H9 (cell line): Measurements from ENCODE around the gene STK32C. TPM values are rescaled to one million over a fixed set of nuclear protein-coding genes. Genes with fewer than 3 reads are reported as not detected.

Experiments used
- DNase-seq: peaks from one replicate; pipeline ENCODE4 v3.0.0-alpha.2; 2017
- H2AFZ ChIP-seq: one replicate; pipeline ENCODE4 v1.6.1; 2013; ENCODE audit warnings: mild to moderate bottlenecking, low read length, control low read depth, moderate library complexity
- H2AK5ac ChIP-seq: 2 replicates; pipeline ENCODE4 v1.6.1; 2013; ENCODE audit warnings: low read length, control low read depth, mixed read lengths; ENCODE audit not compliant: insufficient read length
- H2BK120ac ChIP-seq: one replicate; pipeline ENCODE4 v1.6.1; 2013; ENCODE audit warnings: low read depth, mild to moderate bottlenecking, low read length, control low read depth, inconsistent platforms; ENCODE audit not compliant: poor library complexity, severe bottlenecking
- H2BK12ac ChIP-seq: 2 replicates; pipeline ENCODE4 v1.6.1; 2013; ENCODE audit warnings: low read length, control low read depth, mixed read lengths, low read depth; ENCODE audit not compliant: insufficient read length
- H2BK15ac ChIP-seq: 2 replicates; pipeline ENCODE4 v1.6.1; 2013; ENCODE audit warnings: low read depth, low read length, control low read depth
- H2BK20ac ChIP-seq: one replicate; pipeline ENCODE4 v1.6.1; 2013; ENCODE audit warnings: low read depth, mild to moderate bottlenecking, low read length, control low read depth, inconsistent platforms; ENCODE audit not compliant: poor library complexity, severe bottlenecking
- H2BK5ac ChIP-seq: 2 replicates; pipeline ENCODE4 v1.6.1; 2013; ENCODE audit warnings: low read length, control low read depth, mixed read lengths; ENCODE audit not compliant: insufficient read length
- H3K14ac ChIP-seq: 2 replicates; pipeline ENCODE4 v1.6.1; 2013; ENCODE audit warnings: low read length, control low read depth; ENCODE audit not compliant: insufficient read depth
- H3K18ac ChIP-seq: 2 replicates; pipeline ENCODE4 v1.6.1; 2013; ENCODE audit warnings: low read depth, mild to moderate bottlenecking, mixed read lengths, low read length, control low read depth; ENCODE audit not compliant: insufficient read length
- H3K23ac ChIP-seq: 2 replicates; pipeline ENCODE4 v1.6.1; 2013; ENCODE audit warnings: low read length, control low read depth, mixed read lengths, low read depth; ENCODE audit not compliant: insufficient read length
- H3K23me2 ChIP-seq: 2 replicates; pipeline ENCODE4 v1.6.1; 2013; ENCODE audit warnings: low read depth, mild to moderate bottlenecking, mixed read lengths, low read length, control low read depth; ENCODE audit not compliant: insufficient read length, poor library complexity, severe bottlenecking
- H3K27ac ChIP-seq: 2 replicates; pipeline ENCODE4 v1.5.1; 2013; ENCODE audit warnings: low read length, control low read depth, mixed read lengths, low read depth; ENCODE audit not compliant: insufficient read length
- H3K27me3 ChIP-seq: 2 replicates; pipeline ENCODE4 v1.6.1; 2013; ENCODE audit warnings: low read length, control low read depth, inconsistent platforms; ENCODE audit not compliant: insufficient read depth
- H3K4ac ChIP-seq: 2 replicates; pipeline ENCODE4 v1.6.1; 2013; ENCODE audit warnings: low read depth, mild to moderate bottlenecking, control low read depth, inconsistent platforms, low read length, moderate library complexity
- H3K4me1 ChIP-seq: 2 replicates; pipeline ENCODE4 v1.6.1; 2013; ENCODE audit warnings: low read length, control low read depth, inconsistent platforms; ENCODE audit not compliant: insufficient read depth
- H3K4me2 ChIP-seq: 2 replicates; pipeline ENCODE4 v1.6.1; 2013; ENCODE audit warnings: low read length, control low read depth, mixed read lengths; ENCODE audit not compliant: insufficient read length, insufficient read depth
- H3K56ac ChIP-seq: 2 replicates; pipeline ENCODE4 v1.6.1; 2013; ENCODE audit warnings: low read depth, mild to moderate bottlenecking, mixed read lengths, low read length, control low read depth; ENCODE audit not compliant: insufficient read length
- H3K79me1 ChIP-seq: 2 replicates; pipeline ENCODE4 v1.6.1; 2013; ENCODE audit warnings: low read depth, mild to moderate bottlenecking, moderate library complexity, low read length, control low read depth, inconsistent platforms; ENCODE audit not compliant: insufficient read depth, poor library complexity, severe bottlenecking
- H3K79me2 ChIP-seq: 2 replicates; pipeline ENCODE4 v1.6.1; 2013; ENCODE audit warnings: low read length, control low read depth, inconsistent platforms; ENCODE audit not compliant: insufficient read depth
- H3K9ac ChIP-seq: 2 replicates; pipeline ENCODE4 v1.6.1; 2013; ENCODE audit warnings: low read length, control low read depth, mixed read lengths; ENCODE audit not compliant: insufficient read length; ENCODE audit errors: extremely low read depth
- H3K9me3 ChIP-seq: one replicate; pipeline ENCODE4 v1.6.1; 2013; ENCODE audit warnings: low read depth, low read length, inconsistent platforms; ENCODE audit not compliant: control insufficient read depth
- H3T11ph ChIP-seq: one replicate; pipeline ENCODE4 v1.6.1; 2013; ENCODE audit warnings: mild to moderate bottlenecking, low read length, control low read depth, inconsistent platforms
- H4K20me1 ChIP-seq: one replicate; pipeline ENCODE4 v1.6.1; 2013; ENCODE audit not compliant: control insufficient read depth, insufficient read length, insufficient read depth
- H4K5ac ChIP-seq: 2 replicates; pipeline ENCODE4 v1.6.1; 2013; ENCODE audit warnings: low read depth, mild to moderate bottlenecking, mixed read lengths, low read length, control low read depth; ENCODE audit not compliant: insufficient read length
- H4K8ac ChIP-seq: replicated peaks from 2 replicates; pipeline ENCODE4 v1.6.1; 2013; ENCODE audit warnings: low read length, control low read depth, mixed read lengths, low read depth; ENCODE audit not compliant: insufficient read length
- H4K91ac ChIP-seq: 2 replicates; pipeline ENCODE4 v1.6.1; 2013; ENCODE audit warnings: low read depth, mild to moderate bottlenecking, moderate library complexity, mixed read lengths, low read length, control low read depth; ENCODE audit not compliant: insufficient read length
- H3K27ac Mint-ChIP-seq, 3 experiments: 2 replicates in 2 of 3; 3 replicates in 1 of 3; pipeline ENCODE4 v1.8.0; 2020 to 2021; ENCODE audit warnings: mixed read lengths in 3 of 3, mild to moderate bottlenecking in 1 of 3, moderate library complexity in 1 of 3
- H3K27me3 Mint-ChIP-seq: 2 replicates; pipeline ENCODE4 v1.8.0; 2021; ENCODE audit warnings: low read depth, mild to moderate bottlenecking, moderate library complexity, mixed read lengths
- H3K36me3 Mint-ChIP-seq, 3 experiments: 2 replicates in 2 of 3; 3 replicates in 1 of 3; pipeline ENCODE4 v1.8.0; 2020 to 2021; ENCODE audit warnings: low read depth in 3 of 3, mixed read lengths in 3 of 3; ENCODE audit not compliant: insufficient read depth in 1 of 3
- H3K4me1 Mint-ChIP-seq, 2 experiments: 2 replicates each; pipeline ENCODE4 v1.8.0; 2020; ENCODE audit warnings: mixed read lengths in 2 of 2
- H3K4me3 Mint-ChIP-seq, 2 experiments: 2 replicates in 1 of 2; 3 replicates in 1 of 2; pipeline ENCODE4 v1.8.0; 2020 to 2021; ENCODE audit warnings: mild to moderate bottlenecking in 2 of 2, mixed read lengths in 2 of 2, moderate library complexity in 1 of 2
- H3K9me3 Mint-ChIP-seq, 2 experiments: 2 replicates in 1 of 2; 3 replicates in 1 of 2; pipeline ENCODE4 v1.8.0; 2020; ENCODE audit warnings: mild to moderate bottlenecking in 2 of 2, mixed read lengths in 2 of 2, moderate library complexity in 1 of 2
- WGBS: extraction: QIAGEN DNeasy Blood & Tissue Kit; methylation state at CpG from one replicate; pipeline ENCODE4 v1.1.7; 2013; ENCODE audit warnings: missing lambda C conversion rate, low lambda C conversion rate, mixed read lengths; ENCODE audit not compliant: insufficient read length; ENCODE audit errors: extremely low coverage; 5-methylcytosine and 5-hydroxymethylcytosine counted together
- total RNA-seq: library from RNA; stranded (reverse); gene quantifications from 2 replicates; pipeline ENCODE4 v1.2.1, GENCODE V29; 2021
- TF ChIP-seq, protein P1 (sequence below): fragments of 200-600 bp; sonication (generic); conservative IDR thresholded peaks from 3 replicates; pipeline ENCODE4 v1.8.0; 2021; ENCODE audit warnings: antibody characterized with exemption, mild to moderate bottlenecking

Gene STK32C
- total RNA-seq, 1 experiment from 2014 or later: 11.3 TPM

DNA sequence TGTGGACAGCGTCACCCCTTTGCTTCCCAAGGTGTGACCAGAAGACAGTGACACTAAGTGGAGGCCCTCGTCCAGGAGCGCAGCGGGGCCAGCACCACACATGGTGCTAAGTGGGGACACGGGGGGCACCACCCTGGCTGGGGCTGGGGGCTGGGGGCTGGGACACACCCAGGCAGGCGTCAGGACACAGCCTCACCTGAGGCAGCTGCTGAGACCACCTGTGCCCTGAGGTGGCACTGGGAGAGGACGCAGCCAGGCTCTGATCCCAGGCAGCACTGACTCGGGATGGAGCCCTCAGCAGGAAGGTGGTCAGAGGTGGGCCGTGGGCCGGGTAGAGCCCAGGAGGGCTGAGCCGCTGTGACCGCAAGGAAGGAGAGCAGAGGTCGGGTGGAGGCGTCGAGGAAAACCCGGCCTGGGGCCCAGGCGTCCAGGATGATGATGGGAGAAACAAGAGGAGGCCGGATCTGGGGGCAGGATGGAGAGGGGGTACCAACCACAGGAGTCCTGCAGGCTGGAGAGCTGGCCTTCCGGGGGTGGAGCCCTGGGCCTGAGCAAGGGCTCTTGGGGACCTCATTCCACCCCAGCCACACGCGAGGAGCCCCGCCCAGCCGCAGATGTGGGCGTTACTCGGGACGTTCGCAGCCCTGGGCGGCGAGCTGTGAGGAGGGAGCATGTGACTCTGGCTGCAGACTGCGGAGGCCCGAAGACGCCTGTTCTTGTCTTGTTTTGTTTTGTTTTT, 46.8 kb upstream of the STK32C start:
- H2AK5ac ChIP-seq: no peak overlapping the region
- no peak overlapping the region; the same call in 1 of the 2 replicates for H3K14ac ChIP-seq
- H3K56ac ChIP-seq: no peak overlapping the region
- H3K79me2 ChIP-seq: no peaks in the 10 kb centered on the region
- TF ChIP-seq, protein P1, sequence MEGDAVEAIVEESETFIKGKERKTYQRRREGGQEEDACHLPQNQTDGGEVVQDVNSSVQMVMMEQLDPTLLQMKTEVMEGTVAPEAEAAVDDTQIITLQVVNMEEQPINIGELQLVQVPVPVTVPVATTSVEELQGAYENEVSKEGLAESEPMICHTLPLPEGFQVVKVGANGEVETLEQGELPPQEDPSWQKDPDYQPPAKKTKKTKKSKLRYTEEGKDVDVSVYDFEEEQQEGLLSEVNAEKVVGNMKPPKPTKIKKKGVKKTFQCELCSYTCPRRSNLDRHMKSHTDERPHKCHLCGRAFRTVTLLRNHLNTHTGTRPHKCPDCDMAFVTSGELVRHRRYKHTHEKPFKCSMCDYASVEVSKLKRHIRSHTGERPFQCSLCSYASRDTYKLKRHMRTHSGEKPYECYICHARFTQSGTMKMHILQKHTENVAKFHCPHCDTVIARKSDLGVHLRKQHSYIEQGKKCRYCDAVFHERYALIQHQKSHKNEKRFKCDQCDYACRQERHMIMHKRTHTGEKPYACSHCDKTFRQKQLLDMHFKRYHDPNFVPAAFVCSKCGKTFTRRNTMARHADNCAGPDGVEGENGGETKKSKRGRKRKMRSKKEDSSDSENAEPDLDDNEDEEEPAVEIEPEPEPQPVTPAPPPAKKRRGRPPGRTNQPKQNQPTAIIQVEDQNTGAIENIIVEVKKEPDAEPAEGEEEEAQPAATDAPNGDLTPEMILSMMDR: no peak
- Mint-ChIP-seq H3K36me3 (peaks cover 0 to 4% (median 0%) of the 10 kb centered on the region in 3 experiments; a peak in 3 of 7 replicates), H3K27me3 (peaks cover 5% of the 10 kb centered on the region), H3K4me1 (peaks cover 2 to 6% of the 10 kb centered on the region in 2 experiments; a peak in 2 of 4 replicates), H3K27ac (no peak overlapping the region), H3K9me3 (peaks cover 3 to 7% of the 10 kb centered on the region in 2 experiments; a peak in 4 of 5 replicates), H3K4me3 (no peak overlapping the region)
- WGBS: no CpG with 5 or more reads among the region's 32 CpGs
- no peaks in the 10 kb centered on the region for H3K27me3 ChIP-seq
- no peak for DNase-seq
- no peaks in the 10 kb centered on the region for H3K4me1 ChIP-seq
- no peak overlapping the region for H3K18ac ChIP-seq
- no peak overlapping the region for H3K4ac ChIP-seq
- no peak overlapping the region for H3K4me2 ChIP-seq
- no peak overlapping the region for H3K9ac ChIP-seq
- H4K91ac ChIP-seq: no peak overlapping the region
- H4K5ac ChIP-seq: no peak overlapping the region
- no peak overlapping the region for H2BK5ac ChIP-seq
- H2AFZ ChIP-seq: no peak overlapping the region
- H3K23me2 ChIP-seq: no peaks in the 10 kb centered on the region
- H2BK120ac ChIP-seq: no peak overlapping the region
- no peaks in the 10 kb centered on the region for H3K9me3 ChIP-seq
- no peak overlapping the region for H3K27ac ChIP-seq
- H3K79me1 ChIP-seq: no peaks in the 10 kb centered on the region
- no peak overlapping the region for H3K23ac ChIP-seq
- no peak overlapping the region for H4K8ac ChIP-seq
- no peaks in the 10 kb centered on the region for H4K20me1 ChIP-seq
- H2BK12ac ChIP-seq: no peak overlapping the region
- no peak overlapping the region for H2BK15ac ChIP-seq
- no peak overlapping the region for H3T11ph ChIP-seq
- H2BK20ac ChIP-seq: no peak overlapping the region
